Activated CD4-positive, alpha-beta T cell treated with anti-CD3 and anti-CD28 coated beads, Interleukin-2, amount 50 U/mL, for 24 hours (primary cell): Measurements from ENCODE around the gene TIMM22.
"Not testable (repeated sequence)": the region's sequence is repeated elsewhere in the genome, so short reads cannot be mapped to it uniquely, and the experiment has no call there.

Experiments used
- DNase-seq, 2 donors: peaks; one replicate each; pipeline ENCODE4 v3.0.0-alpha.2; 2020; ENCODE audit warnings: low read depth in 1 of 2, low spot score in 1 of 2

The TIMM22 gene

GRCh38 chr17:1038459-1039122, 41.7 kb downstream of the TIMM22 start:
- no peak for DNase-seq

GRCh38 chr17:1039123-1039507, 42.2 kb downstream of the TIMM22 start:
- no peak for DNase-seq

DNA sequence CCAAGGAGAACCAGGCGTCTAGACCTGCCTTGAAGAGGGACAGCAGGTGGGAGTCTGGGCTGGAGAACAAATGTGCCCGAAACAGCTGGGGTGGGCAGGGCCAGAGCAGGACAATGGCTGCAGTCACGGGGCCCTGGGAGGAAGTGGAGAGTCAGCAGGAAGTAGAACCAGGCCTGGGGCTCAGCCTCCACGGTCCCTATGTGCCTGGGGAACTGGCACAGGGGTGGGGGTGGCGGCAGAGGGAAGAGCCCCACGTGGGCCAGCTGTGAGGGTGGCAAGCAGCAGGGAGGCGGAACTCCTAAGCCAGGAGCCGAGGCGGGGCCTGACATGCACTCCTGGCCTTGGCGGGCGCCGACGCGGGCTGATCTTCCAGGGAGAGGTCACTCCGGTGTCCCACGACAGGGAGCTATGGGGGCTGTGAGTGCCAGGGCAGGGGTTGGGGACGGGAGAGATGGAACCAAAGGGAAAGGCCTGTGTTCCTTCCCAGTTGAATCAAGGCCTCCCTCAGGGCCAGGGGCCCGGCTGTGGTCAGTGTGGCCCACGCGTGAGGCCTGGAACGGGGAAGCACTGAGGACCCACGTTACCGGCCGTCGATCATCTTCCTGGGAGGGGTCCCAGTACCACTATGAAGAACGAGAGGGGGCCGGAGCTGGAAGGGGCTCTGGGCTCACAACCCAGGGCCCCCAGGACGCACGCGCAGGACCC, 42.7 kb downstream of the TIMM22 start:
- no peak for DNase-seq

DNA sequence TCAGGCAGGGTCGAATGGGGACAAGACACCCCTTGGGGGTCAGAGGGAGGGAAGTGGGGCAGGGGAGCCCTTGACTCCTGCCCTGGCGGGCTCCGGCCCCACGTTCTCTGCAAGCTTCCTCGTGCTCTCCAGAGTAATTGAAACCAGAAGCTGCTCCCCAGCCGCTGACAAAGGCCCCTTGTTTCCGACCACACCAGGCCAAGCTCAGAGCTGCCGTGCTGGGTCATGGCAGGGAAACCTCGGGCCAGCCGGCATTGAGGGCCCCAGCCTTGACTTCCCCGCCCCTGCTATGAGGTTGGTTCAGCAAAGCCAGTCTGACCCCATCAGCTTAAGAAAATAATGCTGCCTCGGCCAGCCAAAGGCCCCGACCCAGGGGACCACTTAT, 43.3 kb downstream of the TIMM22 start:
- no peak for DNase-seq

DNA sequence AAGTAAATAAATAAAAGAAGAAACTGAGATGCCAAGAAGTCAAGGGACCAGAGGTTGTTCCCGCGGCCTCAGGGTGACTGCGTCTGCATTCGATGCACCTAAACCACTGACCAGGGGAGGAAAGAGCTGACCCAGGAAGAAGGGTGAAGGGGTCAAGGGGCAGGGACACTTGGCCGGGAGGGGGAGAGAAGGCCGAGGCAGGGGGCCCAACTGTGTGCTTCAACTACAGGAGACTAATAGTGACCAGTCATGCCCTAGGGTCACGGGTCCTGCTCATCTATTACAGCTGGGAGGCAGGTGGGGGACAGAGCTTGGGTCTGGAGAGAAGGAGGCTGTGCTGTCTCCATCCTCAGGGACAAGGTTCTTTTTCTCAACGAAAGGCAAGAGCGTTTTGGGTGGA, 44.8 kb downstream of the TIMM22 start:
- DNase-seq = no peak

GRCh38 chr17:1042486-1042885, 45.6 kb downstream of the TIMM22 start:
- DNase-seq = no peak

DNA sequence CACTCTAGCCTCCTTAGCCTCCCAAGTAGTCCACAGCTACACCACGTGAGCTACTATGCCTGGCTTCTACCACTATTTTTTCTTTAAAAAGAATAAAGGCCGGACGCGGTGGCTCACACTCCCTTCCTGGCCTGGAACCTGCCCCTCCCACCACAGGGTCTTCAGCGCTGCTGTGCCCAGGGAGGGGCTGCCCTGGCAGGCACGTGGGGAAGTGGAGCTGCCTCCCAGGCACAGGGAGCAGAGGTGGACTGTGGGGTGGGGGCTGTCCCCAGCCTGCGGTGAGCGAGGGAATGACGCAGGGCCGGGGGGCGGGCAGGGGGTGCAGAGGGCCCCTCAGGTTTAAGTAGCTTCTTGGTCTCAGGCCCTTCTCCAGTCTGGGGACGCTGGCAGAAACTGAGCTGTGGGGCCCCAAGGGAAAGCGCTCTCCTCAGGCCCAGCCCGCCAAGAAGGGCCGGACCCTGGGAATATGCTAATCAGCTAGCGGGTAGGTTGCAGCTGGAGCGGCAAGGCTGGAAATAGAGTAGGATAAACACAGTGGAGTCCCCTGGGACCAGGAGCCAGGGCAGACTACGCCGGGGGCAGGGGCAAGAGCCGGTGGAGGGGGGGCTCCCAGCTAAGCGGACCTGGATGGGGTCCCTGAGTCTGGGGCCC, 46.8 kb downstream of the TIMM22 start:
- no peak for DNase-seq

- not testable (repeated sequence) for DNase-seq
Measured at GRCh38 chr17:1044387-1045009, 47.6 kb downstream of the TIMM22 start.

DNA sequence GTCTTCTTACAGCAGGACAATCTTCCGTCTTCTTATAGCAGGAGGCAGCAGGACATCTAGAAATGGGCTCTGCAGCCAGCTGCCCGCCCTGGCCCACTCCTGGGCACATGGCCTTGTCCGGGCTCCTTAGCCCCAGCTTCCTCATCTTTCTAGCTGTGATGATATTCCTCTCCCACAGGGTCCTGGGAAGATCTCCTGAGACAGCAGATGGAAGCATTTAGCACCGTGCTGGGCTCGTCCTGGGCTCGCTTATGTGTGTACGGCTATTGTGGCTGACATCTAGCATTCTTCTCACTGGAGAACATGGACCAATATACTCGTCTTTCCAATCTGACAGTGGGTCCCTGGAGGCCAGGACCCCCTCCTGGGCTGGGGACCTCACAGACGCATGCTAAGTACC, 48.5 kb downstream of the TIMM22 start:
- no peak for DNase-seq

- DNase-seq = no peak
Measured at GRCh38 chr17:1047177-1047878, 50.4 kb downstream of the TIMM22 start.

DNA sequence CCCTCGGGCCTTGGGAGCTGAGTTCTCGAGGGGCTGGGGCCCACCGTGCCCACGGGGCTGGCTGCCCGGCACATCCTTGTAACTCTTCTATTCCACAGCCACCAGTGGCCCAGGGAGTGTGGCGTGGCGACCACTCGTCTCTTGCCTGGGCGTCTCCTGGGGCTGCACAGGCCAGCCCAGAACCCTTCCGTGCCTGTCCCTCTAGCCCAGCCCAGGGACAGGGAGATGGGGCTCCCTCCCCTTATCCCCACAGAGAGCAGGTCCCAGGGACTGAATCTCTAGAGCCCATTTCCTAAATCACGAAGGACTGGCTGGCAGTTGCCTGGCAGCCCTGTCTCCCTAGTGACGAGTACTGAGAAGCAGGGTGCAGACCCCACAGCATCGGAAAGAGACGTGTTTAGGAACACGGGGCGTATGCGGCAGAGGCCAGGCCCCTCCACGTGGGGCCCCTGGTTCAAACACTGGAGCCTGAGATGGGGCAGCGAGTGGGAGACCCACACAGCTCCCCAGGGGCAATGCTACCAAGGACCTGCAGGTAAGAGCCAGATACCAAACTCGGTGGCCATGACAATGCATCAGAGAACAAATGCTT, 51.0 kb downstream of the TIMM22 start:
- no peak for DNase-seq

DNA sequence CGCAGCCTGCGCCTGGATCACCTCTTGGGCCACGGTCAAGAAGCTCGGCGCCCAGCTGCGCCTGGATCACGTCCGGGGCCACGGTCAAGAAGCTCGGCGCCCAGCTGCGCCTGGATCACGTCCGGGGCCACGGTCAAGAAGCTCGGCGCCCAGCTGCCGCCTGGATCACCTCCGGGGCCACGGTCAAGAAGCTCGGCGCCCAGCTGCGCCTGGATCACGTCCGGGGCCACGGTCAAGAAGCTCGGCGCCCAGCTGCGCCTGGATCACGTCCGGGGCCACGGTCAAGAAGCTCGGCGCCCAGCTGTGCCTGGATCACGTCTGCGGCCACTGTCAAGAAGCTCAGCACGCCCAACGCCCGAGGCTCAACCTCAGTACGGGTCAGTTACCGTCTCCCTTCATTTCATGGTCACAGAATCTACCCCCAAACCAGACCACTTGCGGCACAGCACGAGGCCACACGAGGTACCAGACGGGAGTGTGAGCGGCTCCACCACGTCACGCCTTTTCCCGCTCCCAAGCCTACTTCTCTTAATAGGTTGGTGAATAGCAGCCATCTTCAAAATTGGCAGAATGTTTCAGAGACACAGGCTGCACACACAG, 51.7 kb downstream of the TIMM22 start:
- DNase-seq = not testable (repeated sequence)

GRCh38 chr17:1049446-1050225, 52.7 kb downstream of the TIMM22 start:
- DNase-seq = no peak

GRCh38 chr17:1050246-1050995, 53.5 kb downstream of the TIMM22 start:
- DNase-seq = no peak

DNA sequence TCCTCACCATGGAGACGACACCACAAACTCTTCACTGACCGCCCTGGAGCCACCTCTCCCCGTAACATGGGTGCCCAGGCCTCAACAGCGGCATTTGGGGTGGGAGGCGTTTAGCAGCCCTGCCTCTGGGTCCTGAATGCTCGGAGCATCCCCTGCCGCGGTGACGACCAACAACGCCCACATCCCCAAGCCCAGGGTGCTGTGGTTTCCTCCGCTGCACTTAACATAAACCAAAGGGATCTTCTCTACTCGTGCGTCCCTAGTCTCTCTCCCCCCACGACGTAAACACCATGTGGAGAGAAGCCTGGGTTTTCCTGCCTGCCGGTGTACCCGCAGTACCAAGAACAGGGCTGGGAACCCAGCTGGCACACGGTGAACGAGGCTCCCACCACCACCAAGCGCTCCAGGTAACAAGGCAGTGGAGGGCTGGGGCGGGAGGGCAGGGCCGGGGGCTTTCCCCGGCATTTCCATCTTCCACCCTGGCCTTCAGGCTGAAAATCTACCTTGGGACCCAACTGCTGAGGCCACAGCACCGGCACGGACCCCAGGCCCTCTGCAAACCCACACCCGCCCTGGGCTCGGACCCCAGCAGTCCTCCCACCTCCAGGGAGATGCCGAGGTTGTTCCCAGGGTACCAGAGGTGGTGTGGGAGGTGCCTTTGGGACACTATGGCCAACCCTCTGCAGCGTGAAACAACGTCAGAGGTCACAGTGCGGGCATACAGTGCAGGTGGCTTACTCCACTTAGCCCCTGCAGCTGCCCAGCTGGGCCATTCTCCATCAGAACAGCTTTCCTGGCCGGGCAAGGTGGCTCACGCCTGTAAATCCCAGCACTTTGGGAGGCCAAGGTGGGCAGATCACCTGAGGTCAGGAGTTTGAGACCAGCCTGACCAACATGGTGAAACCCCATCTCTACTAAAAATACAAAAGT, 54.3 kb downstream of the TIMM22 start:
- DNase-seq = no peak
